Measurements from ENCODE around the gene NKX1-2.

- TF ChIP-seq EZH2 (optimal IDR thresholded peaks at IDR 0.05; ENCODE audit: low read depth, low read length), result no peak
- no peak for TF ChIP-seq CTCF (IDR thresholded peaks at IDR 0.05; ENCODE audit: low read length)
Measured at GRCh38 chr10:124477614-124478363, 28.0 kb upstream of the NKX1-2 start.
